Hepatocyte (in vitro differentiated cells): ENCODE results near the gene SLCO3A1. TPM values are rescaled to one million over a fixed set of nuclear protein-coding genes. Genes with fewer than 3 reads are reported as not detected.

Experiments
- DNase-seq: peaks from one replicate; pipeline ENCODE4 v3.0.0-alpha.2; 2016; ENCODE audit warnings: low spot score
- H2AFZ ChIP-seq: fragments of 200-600 bp; sonication (generic); 2 replicates; pipeline ENCODE4 v1.6.0; 2016; ENCODE audit warnings: antibody characterized with exemption, mild to moderate bottlenecking
- H3K27ac ChIP-seq: fragments of 200-600 bp; sonication (generic); 2 replicates; pipeline ENCODE4 v1.5.1; 2016; ENCODE audit warnings: mild to moderate bottlenecking
- H3K27me3 ChIP-seq: fragments of 200-600 bp; sonication (generic); 2 replicates; pipeline ENCODE4 v1.6.1; 2016
- H3K36me3 ChIP-seq: fragments of 200-600 bp; sonication (generic); replicated peaks from 2 replicates; pipeline ENCODE4 v1.5.1; 2016; ENCODE audit warnings: low read depth; ENCODE audit not compliant: insufficient read depth
- H3K4me1 ChIP-seq: fragments of 200-600 bp; sonication (generic); 2 replicates; pipeline ENCODE4 v1.5.1; 2016; ENCODE audit warnings: mild to moderate bottlenecking, moderate library complexity; ENCODE audit not compliant: insufficient read depth
- H3K4me2 ChIP-seq: fragments of 200-600 bp; sonication (generic); 2 replicates; pipeline ENCODE4 v1.6.0; 2016
- H3K4me3 ChIP-seq: fragments of 200-600 bp; sonication (generic); 2 replicates; pipeline ENCODE4 v1.5.1; 2016; ENCODE audit warnings: mild to moderate bottlenecking
- H3K79me2 ChIP-seq: fragments of 200-600 bp; sonication (generic); 2 replicates; pipeline ENCODE4 v1.6.0; 2017; ENCODE audit warnings: mild to moderate bottlenecking
- H3K9me2 ChIP-seq: fragments of 200-600 bp; sonication (generic); replicated peaks from 2 replicates; pipeline ENCODE4 v1.6.0; 2017; ENCODE audit warnings: mild to moderate bottlenecking; ENCODE audit not compliant: insufficient read depth
- H3K9me3 ChIP-seq: fragments of 200-600 bp; sonication (generic); 2 replicates; pipeline ENCODE4 v1.5.1; 2016; ENCODE audit warnings: low read depth, mild to moderate bottlenecking
- H4K20me1 ChIP-seq: fragments of 200-600 bp; sonication (generic); 2 replicates; pipeline ENCODE4 v1.6.0; 2016; ENCODE audit warnings: mild to moderate bottlenecking; ENCODE audit not compliant: insufficient read depth, poor library complexity, severe bottlenecking
- CTCF ChIP-seq: fragments of 200-600 bp; sonication (generic); IDR thresholded peaks from 2 replicates; pipeline ENCODE4 v1.5.1; 2016; ENCODE audit warnings: antibody characterized with exemption, mild to moderate bottlenecking; ENCODE audit not compliant: poor library complexity
- EZH2 ChIP-seq: fragments of 200-600 bp; sonication (generic); IDR thresholded peaks from 2 replicates; pipeline ENCODE4 v1.6.1; 2016; ENCODE audit warnings: antibody characterized with exemption, mild to moderate bottlenecking, borderline replicate concordance
- EZH2phosphoT487 ChIP-seq: fragments of 200-600 bp; sonication (generic); IDR thresholded peaks from one replicate; pipeline ENCODE4 v1.6.1; 2018; ENCODE audit warnings: antibody characterized with exemption, mild to moderate bottlenecking, low read depth, moderate library complexity; ENCODE audit not compliant: unreplicated experiment, severe bottlenecking
- WGBS: methylation state at CpG from one replicate; pipeline ENCODE4 v1.1.6; 2016; ENCODE audit warnings: low lambda C conversion rate; ENCODE audit errors: missing lambda C conversion rate; 5-methylcytosine and 5-hydroxymethylcytosine counted together
- polyA plus RNA-seq: library from polyadenylated mRNA; unstranded; fragments of >200 nt; fragmentation: Nextera tagmentation; extraction: Ambion mirVana; gene quantifications from 2 replicates; pipeline ENCODE4 v1.2.1, GENCODE V29; 2016
- total RNA-seq: library from RNA; depleted of rRNA; stranded (reverse); fragments of >200 nt; gene quantifications from 2 replicates; pipeline ENCODE4 v1.2.3, GENCODE V29; 2014

Gene SLCO3A1
- total and polyA plus RNA-seq, 2 experiments from 2014 or later, result 1.3 to 5.4 TPM

GRCh38 chr15:91852741-91853510 lies 582 bp upstream of the SLCO3A1 start:
- Histone ChIP-seq H3K27ac (peak overlapping the region; percentile 66), H3K4me1 (no peaks in the 10 kb centered on the region), H3K4me3 (peak overlapping the region; percentile 82), H3K36me3 (no peaks in the 10 kb centered on the region), H4K20me1 (no peaks in the 10 kb centered on the region), H3K4me2 (peak overlapping the region; percentile 96), H3K9me2 (no peaks in the 10 kb centered on the region), H3K27me3 (peaks cover 42% of the 10 kb centered on the region), H3K79me2 (no peaks in the 10 kb centered on the region), H3K9me3 (no peaks in the 10 kb centered on the region), H2AFZ (peak overlapping the region; percentile 88)
- 3% methylated on average over 59 of the region's 70 CpGs for WGBS
- peak; percentile 77 for DNase-seq
- TF ChIP-seq EZH2, result no peak
- TF ChIP-seq EZH2phosphoT487, result no peak
- TF ChIP-seq CTCF, result peak; percentile 63

- WGBS, result under 1% methylated on average over 10 of the region's 60 CpGs
- no peaks in the 10 kb centered on the region for H3K9me2 ChIP-seq
- no peaks in the 10 kb centered on the region for H3K9me3 ChIP-seq
- H2AFZ ChIP-seq, result peak overlapping the region; percentile 56
- peak overlapping the region; percentile 82 for H3K4me3 ChIP-seq
- H4K20me1 ChIP-seq, result no peaks in the 10 kb centered on the region
- TF ChIP-seq EZH2phosphoT487, result no peak
- peak; percentile 16 for TF ChIP-seq CTCF
- TF ChIP-seq EZH2, result peak; percentile 68
- no peaks in the 10 kb centered on the region for H3K4me1 ChIP-seq
- H3K79me2 ChIP-seq, result no peaks in the 10 kb centered on the region
- no peak overlapping the region for H3K27ac ChIP-seq
- H3K36me3 ChIP-seq, result no peaks in the 10 kb centered on the region
- peak overlapping the region; percentile 96 for H3K4me2 ChIP-seq
- peak; percentile 49 for DNase-seq
- peaks cover 42% of the 10 kb centered on the region for H3K27me3 ChIP-seq
Observed at GRCh38 chr15:91853948-91854638, 585 bp downstream of the SLCO3A1 start.

- TF ChIP-seq EZH2phosphoT487, result no peak
- no peak for TF ChIP-seq EZH2
- TF ChIP-seq CTCF, result no peak
- no peak for DNase-seq
- H3K4me3 ChIP-seq, result no peak overlapping the region
- peaks cover 42% of the 10 kb centered on the region for H3K27me3 ChIP-seq
- no peaks in the 10 kb centered on the region for H3K36me3 ChIP-seq
- 39% methylated on average over 12 of the region's 12 CpGs for WGBS
- no peaks in the 10 kb centered on the region for H4K20me1 ChIP-seq
- no peak overlapping the region for H3K27ac ChIP-seq
- no peaks in the 10 kb centered on the region for H3K4me1 ChIP-seq
- peak overlapping the region; percentile 96 for H3K4me2 ChIP-seq
- H3K9me2 ChIP-seq, result no peaks in the 10 kb centered on the region
- no peak overlapping the region for H2AFZ ChIP-seq
- H3K9me3 ChIP-seq, result no peaks in the 10 kb centered on the region
- no peaks in the 10 kb centered on the region for H3K79me2 ChIP-seq
Observed at GRCh38 chr15:91854639-91854990, 1.1 kb downstream of the SLCO3A1 start.
